Neural progenitor cell (in vitro differentiated cells): ENCODE measurements around the gene TLL2. TPM values are rescaled to one million over a fixed set of nuclear protein-coding genes. Genes with fewer than 3 reads are reported as not detected.

Source experiments
- DNase-seq: peaks from one replicate; pipeline ENCODE4 v3.0.0-alpha.2; 2016; ENCODE audit warnings: low spot score
- H2AFZ ChIP-seq: fragments of 200-600 bp; sonication (generic); replicated peaks from 2 replicates; pipeline ENCODE4 v1.6.1; 2016; ENCODE audit warnings: antibody characterized with exemption
- H3F3A ChIP-seq: fragments of 200-600 bp; sonication (generic); 2 replicates; pipeline ENCODE4 v1.6.1; 2016; ENCODE audit warnings: antibody characterized with exemption, low read depth
- H3K27ac ChIP-seq: fragments of 200-600 bp; sonication (generic); 2 replicates; pipeline ENCODE4 v1.5.1; 2016; ENCODE audit warnings: mild to moderate bottlenecking
- H3K27me3 ChIP-seq: fragments of 200-600 bp; sonication (generic); 2 replicates; pipeline ENCODE4 v1.6.1; 2016; ENCODE audit warnings: mild to moderate bottlenecking, moderate library complexity
- H3K36me3 ChIP-seq: fragments of 200-600 bp; sonication (generic); 2 replicates; pipeline ENCODE4 v1.5.1; 2016
- H3K4me1 ChIP-seq: fragments of 200-600 bp; sonication (generic); 2 replicates; pipeline ENCODE4 v1.6.1; 2016; ENCODE audit warnings: mixed run types
- H3K4me2 ChIP-seq: fragments of 200-600 bp; sonication (generic); 2 replicates; pipeline ENCODE4 v1.6.1; 2016
- H3K4me3 ChIP-seq: fragments of 200-600 bp; sonication (generic); 2 replicates; pipeline ENCODE4 v1.5.1; 2016
- H3K79me2 ChIP-seq: fragments of 200-600 bp; sonication (generic); 2 replicates; pipeline ENCODE4 v1.6.1; 2016; ENCODE audit warnings: low read depth
- H3K9ac ChIP-seq: fragments of 200-600 bp; sonication (generic); 2 replicates; pipeline ENCODE4 v1.6.1; 2016
- H3K9me3 ChIP-seq: fragments of 200-600 bp; sonication (generic); 2 replicates; pipeline ENCODE4 v1.5.1; 2016; ENCODE audit warnings: low read depth
- H4K20me1 ChIP-seq: fragments of 200-600 bp; sonication (generic); 2 replicates; pipeline ENCODE4 v1.6.1; 2016; ENCODE audit warnings: low read depth
- H3K27ac Mint-ChIP-seq: 3 replicates; pipeline ENCODE4 v1.8.0; 2021; ENCODE audit warnings: mixed read lengths
- H3K27me3 Mint-ChIP-seq: 2 replicates; pipeline ENCODE4 v1.8.0; 2022; ENCODE audit warnings: low read depth, mild to moderate bottlenecking, inconsistent platforms, moderate library complexity, mixed read lengths; ENCODE audit not compliant: insufficient read depth
- H3K36me3 Mint-ChIP-seq: 3 replicates; pipeline ENCODE4 v1.8.0; 2021; ENCODE audit warnings: mixed read lengths
- H3K4me1 Mint-ChIP-seq: 3 replicates; pipeline ENCODE4 v1.8.0; 2021; ENCODE audit warnings: mixed read lengths
- H3K4me3 Mint-ChIP-seq: 3 replicates; pipeline ENCODE4 v1.8.0; 2021; ENCODE audit warnings: mild to moderate bottlenecking, moderate library complexity, mixed read lengths
- H3K9me3 Mint-ChIP-seq: 3 replicates; pipeline ENCODE4 v1.8.0; 2020; ENCODE audit warnings: mixed read lengths
- CTCF ChIP-seq: fragments of 200-600 bp; sonication (generic); IDR thresholded peaks from 2 replicates; pipeline ENCODE4 v1.5.1; 2017; ENCODE audit warnings: antibody characterized with exemption, mild to moderate bottlenecking
- EZH2 ChIP-seq: fragments of 200-600 bp; sonication (generic); IDR thresholded peaks from 2 replicates; pipeline ENCODE4 v1.6.1; 2017; ENCODE audit warnings: antibody characterized with exemption, mild to moderate bottlenecking, moderate library complexity
- EZH2phosphoT487 ChIP-seq: fragments of 200-600 bp; sonication (generic); IDR thresholded peaks from 2 replicates; pipeline ENCODE4 v1.6.1; 2017; ENCODE audit warnings: antibody characterized with exemption
- total RNA-seq: library from RNA; depleted of rRNA; stranded (reverse); fragments of >200 nt; gene quantifications from 2 replicates; pipeline ENCODE4 v1.2.3, GENCODE V29; 2015; ENCODE audit warnings: low replicate concordance

The TLL2 gene
- total RNA-seq, 1 donor from 2014 or later: 0.22 TPM

DNA sequence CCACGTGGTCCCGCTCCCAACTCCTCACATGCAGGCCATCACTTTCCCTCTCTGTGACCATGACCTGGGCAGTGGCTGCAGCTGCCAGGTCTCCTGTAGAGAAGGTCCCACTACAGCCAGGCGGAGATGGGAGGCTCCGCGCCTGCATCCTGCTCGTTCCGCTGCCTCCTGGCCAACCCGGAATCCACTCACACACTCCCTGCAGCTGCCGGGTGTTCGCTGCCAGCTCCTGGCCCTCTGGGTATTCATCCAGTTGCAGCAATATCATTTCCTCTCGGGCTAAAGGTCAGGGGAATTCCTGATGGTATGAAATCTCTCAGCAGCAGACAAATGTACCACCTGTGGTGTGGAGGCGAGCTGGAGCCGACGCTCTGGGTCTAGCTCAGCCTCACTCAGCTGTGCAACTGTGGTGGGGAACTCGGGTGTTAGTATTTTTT is 65.7 kb downstream of the TLL2 start:
- no peak overlapping the region for H3K9ac ChIP-seq
- TF ChIP-seq CTCF: no peak
- TF ChIP-seq EZH2phosphoT487: no peak
- no peak for TF ChIP-seq EZH2
- peak; percentile 21 for DNase-seq
- H3K9me3 ChIP-seq: no peaks in the 10 kb centered on the region
- H4K20me1 ChIP-seq: no peaks in the 10 kb centered on the region
- H3K27me3 Mint-ChIP-seq: peaks cover 20% of the 10 kb centered on the region
- no peak overlapping the region for H3K27ac ChIP-seq
- H3F3A ChIP-seq: peaks cover 20% of the 10 kb centered on the region
- H3K36me3 Mint-ChIP-seq: peaks cover 7% of the 10 kb centered on the region
- no peak overlapping the region for H3K4me3 ChIP-seq
- no peak overlapping the region for H2AFZ ChIP-seq
- H3K4me1 ChIP-seq: peaks cover 41% of the 10 kb centered on the region
- peaks cover 4% of the 10 kb centered on the region for H3K9me3 Mint-ChIP-seq
- H3K27me3 ChIP-seq: no peaks in the 10 kb centered on the region
- no peak overlapping the region for H3K27ac Mint-ChIP-seq
- H3K36me3 ChIP-seq: no peaks in the 10 kb centered on the region
- no peak overlapping the region for H3K4me2 ChIP-seq
- no peaks in the 10 kb centered on the region for H3K79me2 ChIP-seq
- peaks cover 76% of the 10 kb centered on the region for H3K4me1 Mint-ChIP-seq
- peak overlapping the region; percentile 27 for H3K4me3 Mint-ChIP-seq

- H3K4me3 Mint-ChIP-seq: peak overlapping the region; percentile 3
- TF ChIP-seq EZH2: no peak
- TF ChIP-seq CTCF: no peak
- TF ChIP-seq EZH2phosphoT487: no peak
- Histone ChIP-seq H3K4me1 (peaks cover 46% of the 10 kb centered on the region), H3K4me3 (no peak overlapping the region), H3K27me3 (no peaks in the 10 kb centered on the region), H3F3A (peaks cover 28% of the 10 kb centered on the region), H3K9ac (no peak overlapping the region), H3K4me2 (no peak overlapping the region), H3K27ac (no peak overlapping the region), H3K36me3 (no peaks in the 10 kb centered on the region), H3K79me2 (no peaks in the 10 kb centered on the region), H4K20me1 (no peaks in the 10 kb centered on the region), H3K9me3 (no peaks in the 10 kb centered on the region), H2AFZ (no peak overlapping the region)
- peaks cover 4% of the 10 kb centered on the region for H3K9me3 Mint-ChIP-seq
- no peak for DNase-seq
- peak overlapping the region; percentile 82 for H3K27ac Mint-ChIP-seq
- peaks cover 21% of the 10 kb centered on the region for H3K27me3 Mint-ChIP-seq
- H3K36me3 Mint-ChIP-seq: peaks cover 7% of the 10 kb centered on the region
- peaks cover 82% of the 10 kb centered on the region for H3K4me1 Mint-ChIP-seq
These were observed 66.6 kb downstream of the TLL2 start for GRCh38 chr10:96446966-96447596.

GRCh38 chr10:96441987-96442643 is 71.6 kb downstream of the TLL2 start:
- Histone ChIP-seq H3K9me3 (no peaks in the 10 kb centered on the region), H3K36me3 (no peaks in the 10 kb centered on the region), H3K4me3 (no peak overlapping the region), H3K27ac (no peak overlapping the region), H3K4me1 (peaks cover 26% of the 10 kb centered on the region), H4K20me1 (no peaks in the 10 kb centered on the region), H3F3A (peaks cover 22% of the 10 kb centered on the region), H3K9ac (no peak overlapping the region), H3K79me2 (no peaks in the 10 kb centered on the region), H2AFZ (peak overlapping the region; percentile 45), H3K27me3 (no peaks in the 10 kb centered on the region), H3K4me2 (peak overlapping the region; percentile 69)
- peaks cover 14% of the 10 kb centered on the region for H3K36me3 Mint-ChIP-seq
- H3K9me3 Mint-ChIP-seq: peaks cover 19% of the 10 kb centered on the region
- H3K4me3 Mint-ChIP-seq: peak overlapping the region; percentile 66
- H3K27ac Mint-ChIP-seq: peak overlapping the region; percentile 54
- H3K4me1 Mint-ChIP-seq: peaks cover 57% of the 10 kb centered on the region
- no peak for TF ChIP-seq CTCF
- no peak for TF ChIP-seq EZH2phosphoT487
- H3K27me3 Mint-ChIP-seq: peaks cover 28% of the 10 kb centered on the region
- DNase-seq: peak; percentile 56
